Smooth muscle cell (in vitro differentiated cells): ENCODE results near the gene DHX32. TPM values are rescaled to one million over a fixed set of nuclear protein-coding genes. Genes with fewer than 3 reads are reported as not detected.

Source experiments
- DNase-seq: peaks from one replicate; lab custom pipeline; 2025; ENCODE audit not compliant: unreplicated experiment; lab: John Stamatoyannopoulos, UW
- H2AFZ ChIP-seq: fragments of 200-600 bp; sonication (generic); 2 replicates; pipeline ENCODE4 v1.6.0; 2016; ENCODE audit warnings: antibody characterized with exemption, low read depth, mild to moderate bottlenecking
- H3F3A ChIP-seq: fragments of 200-600 bp; sonication (generic); 2 replicates; pipeline ENCODE4 v1.6.0; 2017; ENCODE audit warnings: antibody characterized with exemption, low read depth
- H3K27ac ChIP-seq: fragments of 200-600 bp; sonication (generic); 2 replicates; pipeline ENCODE4 v1.5.1; 2016; ENCODE audit warnings: low read depth, mild to moderate bottlenecking
- H3K27me3 ChIP-seq: fragments of 200-600 bp; sonication (generic); 2 replicates; pipeline ENCODE4 v1.6.1; 2016; ENCODE audit warnings: low read depth, mild to moderate bottlenecking
- H3K36me3 ChIP-seq: fragments of 200-600 bp; sonication (generic); 2 replicates; pipeline ENCODE4 v1.5.1; 2016; ENCODE audit warnings: low read depth
- H3K4me1 ChIP-seq: fragments of 200-600 bp; sonication (generic); 2 replicates; pipeline ENCODE4 v1.5.1; 2016; ENCODE audit warnings: low read depth
- H3K4me2 ChIP-seq: fragments of 200-600 bp; sonication (generic); 2 replicates; pipeline ENCODE4 v1.6.0; 2016; ENCODE audit warnings: mild to moderate bottlenecking
- H3K4me3 ChIP-seq: fragments of 200-600 bp; sonication (generic); 2 replicates; pipeline ENCODE4 v1.5.1; 2016; ENCODE audit warnings: mild to moderate bottlenecking
- H3K79me2 ChIP-seq: fragments of 200-600 bp; sonication (generic); 2 replicates; pipeline ENCODE4 v1.6.0; 2016; ENCODE audit warnings: low read depth, mild to moderate bottlenecking
- H3K9ac ChIP-seq: fragments of 200-600 bp; sonication (generic); 2 replicates; pipeline ENCODE4 v1.6.0; 2016; ENCODE audit warnings: low read depth
- H3K9me3 ChIP-seq: fragments of 200-600 bp; sonication (generic); replicated peaks from 2 replicates; pipeline ENCODE4 v1.5.1; 2016; ENCODE audit warnings: low read depth
- H4K20me1 ChIP-seq: fragments of 200-600 bp; sonication (generic); 2 replicates; pipeline ENCODE4 v1.6.0; 2016; ENCODE audit warnings: low read depth
- CTCF ChIP-seq: fragments of 200-600 bp; sonication (generic); IDR thresholded peaks from 2 replicates; pipeline ENCODE4 v1.5.1; 2017; ENCODE audit warnings: borderline replicate concordance, mild to moderate bottlenecking, antibody characterized with exemption; ENCODE audit not compliant: insufficient read depth, poor library complexity, severe bottlenecking
- WGBS: methylation state at CpG from one replicate; pipeline ENCODE4 v1.1.7; 2016; ENCODE audit warnings: low lambda C conversion rate; 5-methylcytosine and 5-hydroxymethylcytosine counted together
- microRNA counts: library from miRNA; unstranded; fragments of <30 nt; microRNA quantifications from one replicate; lab custom pipeline; 2016
- microRNA-seq: library from miRNA; unstranded; fragments of <30 nt; microRNA quantifications from one replicate; pipeline ENCODE4, GENCODE V29; 2016; ENCODE audit warnings: borderline number of aligned reads
- polyA plus RNA-seq: library from polyadenylated mRNA; unstranded; fragments of >200 nt; fragmentation: Nextera tagmentation; extraction: Ambion mirVana; gene quantifications from 2 replicates; pipeline ENCODE4 v1.2.1, GENCODE V29; 2016
- small RNA-seq: library from RNA; depleted of rRNA; stranded (forward); fragments of <200 nt; gene quantifications from one replicate; pipeline ENCODE3, GENCODE V24; 2014
- total RNA-seq: library from RNA; depleted of rRNA; stranded (reverse); fragments of >200 nt; gene quantifications from 2 replicates; pipeline ENCODE4 v1.2.3, GENCODE V29; 2014

The DHX32 gene
- total and polyA plus RNA-seq, 2 experiments from 2014 or later = 31.8 to 56.1 TPM

- no peak overlapping the region for H2AFZ ChIP-seq
- H3K9ac ChIP-seq = no peak overlapping the region
- no peak overlapping the region for H3K4me2 ChIP-seq
- DNase-seq = no peak
- H3K79me2 ChIP-seq = no peaks in the 10 kb centered on the region
- no peak overlapping the region for H3K27ac ChIP-seq
- H3K4me1 ChIP-seq = no peaks in the 10 kb centered on the region
- H3K4me3 ChIP-seq = no peak overlapping the region
- H4K20me1 ChIP-seq = no peaks in the 10 kb centered on the region
- no peaks in the 10 kb centered on the region for H3K36me3 ChIP-seq
- no peaks in the 10 kb centered on the region for H3F3A ChIP-seq
- H3K9me3 ChIP-seq = no peaks in the 10 kb centered on the region
- no peak for TF ChIP-seq CTCF
- H3K27me3 ChIP-seq = no peaks in the 10 kb centered on the region
- WGBS = 97% methylated on average over 17 of the region's 17 CpGs
Observed at GRCh38 chr10:125788156-125789034, 92.7 kb downstream of the DHX32 start.

MicroRNA genes within 50 kb of the gene (microRNA counts, 767-probe panel; counts per million panel counts)
- microRNA hsa-miR-4484 (lab: Ali Mortazavi, UCI) = 183 counts per million

Small RNA genes within 50 kb of the gene (microRNA-seq; reads per million reads assigned to microRNA genes)
- gene MIR4484 = not detected

Small RNA genes within 50 kb of the gene (small RNA-seq; reads per million reads assigned to genes)
- gene MIR4484 (not detected), gene RF00017 (not detected), gene RNU2-42P (not detected)

Other genes starting within 250 kb of the DHX32 start
- gene TEX36, start 198.1 kb downstream of the DHX32 start, total RNA-seq = not detected in 2 replicates
- gene TEX36, start 198.1 kb downstream of the DHX32 start, polyA plus RNA-seq = not detected in 2 replicates
- gene EDRF1, start 161.6 kb downstream of the DHX32 start, total RNA-seq = 20.9 and 22.0 TPM in 2 replicates
- 8.5 and 13.2 TPM in 2 replicates for gene EDRF1, start 161.6 kb downstream of the DHX32 start, polyA plus RNA-seq
- not detected in 2 replicates for gene MMP21, start 105.5 kb downstream of the DHX32 start, total RNA-seq
- not detected in 2 replicates for gene MMP21, start 105.5 kb downstream of the DHX32 start, polyA plus RNA-seq
- gene UROS, start 58.0 kb downstream of the DHX32 start, total RNA-seq = 43.7 and 61.1 TPM in 2 replicates
- 77.5 and 86.7 TPM in 2 replicates for gene UROS, start 58.0 kb downstream of the DHX32 start, polyA plus RNA-seq
- 61.8 and 87.5 TPM in 2 replicates for gene BCCIP, start 57.7 kb downstream of the DHX32 start, total RNA-seq
- 55.3 and 56.6 TPM in 2 replicates for gene BCCIP, start 57.7 kb downstream of the DHX32 start, polyA plus RNA-seq
- gene FANK1, start 15.3 kb upstream of the DHX32 start, total RNA-seq = 5.8 and 9.5 TPM in 2 replicates
- gene FANK1, start 15.3 kb upstream of the DHX32 start, polyA plus RNA-seq = 6.6 and 14.8 TPM in 2 replicates